Superior temporal gyrus (tissue), 1 donor: Measurements from ENCODE around the gene GABRR1.
"Not testable (repeated sequence)": the region's sequence is repeated elsewhere in the genome, so short reads cannot be mapped to it uniquely, and the experiment has no call there.

Source experiments
- DNase-seq: peaks from one replicate; pipeline ENCODE4 v3.0.0-alpha.2; 2016; ENCODE audit errors: extremely low spot score

The GABRR1 gene

GRCh38 chr6:89160331-89161092, 56.6 kb downstream of the GABRR1 start:
- no peak for DNase-seq

DNA sequence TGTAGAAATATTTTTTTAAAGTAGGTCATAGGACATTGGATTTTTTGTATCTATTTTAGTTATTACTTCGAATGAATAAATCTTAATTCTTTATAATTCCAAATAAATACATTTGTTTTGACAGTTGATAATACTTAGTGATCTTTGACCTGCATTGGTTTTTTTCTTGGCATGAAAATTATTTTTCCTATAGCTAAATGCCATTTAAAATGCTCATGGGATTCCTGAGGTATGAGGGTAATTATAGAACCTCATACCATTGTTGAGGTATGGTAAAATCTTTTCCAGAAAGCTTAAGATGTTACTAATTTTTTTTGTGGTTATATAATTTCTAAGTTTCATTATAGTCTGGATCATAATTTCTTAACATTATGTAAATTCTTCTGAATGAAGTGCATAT, 63.0 kb downstream of the GABRR1 start:
- no peak for DNase-seq

DNA sequence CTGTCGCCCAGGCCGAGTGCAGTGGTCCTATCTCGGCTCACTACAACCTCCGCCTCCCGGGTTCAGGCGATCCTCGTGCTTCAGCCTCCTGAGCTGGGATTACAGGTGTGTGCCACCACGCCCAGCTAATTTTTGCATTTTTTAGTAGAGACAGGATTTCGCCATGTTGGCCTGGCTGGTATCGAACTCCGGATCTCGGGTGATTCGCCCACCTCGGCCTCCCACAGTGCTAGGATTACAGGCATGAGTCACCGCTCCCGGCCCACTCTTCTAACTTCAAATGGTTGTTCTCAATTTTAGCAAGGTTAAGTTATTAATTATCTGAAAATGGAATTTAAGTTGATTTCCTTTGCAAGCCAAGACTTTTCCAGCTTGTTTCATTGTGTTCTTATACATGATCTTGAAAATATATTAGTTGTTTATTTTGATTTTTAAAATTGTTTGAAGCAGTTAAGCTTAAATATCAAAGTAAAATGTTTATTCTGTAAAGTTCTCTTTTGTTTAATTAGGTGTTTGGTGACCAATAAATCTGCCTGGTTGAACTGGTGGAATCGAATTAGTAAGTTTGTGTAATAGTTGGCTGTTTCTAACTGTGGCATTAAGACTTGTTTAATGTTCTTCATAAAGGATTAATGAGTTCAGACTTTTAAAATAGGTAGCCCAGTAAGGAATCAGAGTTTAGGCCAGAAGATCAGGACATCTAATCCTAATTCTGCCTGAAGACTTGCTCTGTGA, 69.0 kb downstream of the GABRR1 start:
- DNase-seq: no peak

GRCh38 chr6:89146718-89147700, 70.1 kb downstream of the GABRR1 start:
- peak; percentile 56 for DNase-seq

GRCh38 chr6:89145956-89146717, 71.0 kb downstream of the GABRR1 start, which contains the start of gene PM20D2:
Gene PM20D2, plus strand, starts transcription at chr6:89146055. Its CDS starts 90 bp downstream, at chr6:89146145.
- DNase-seq: peak; percentile 32

GRCh38 chr6:89145091-89145955, 71.8 kb downstream of the GABRR1 start:
- DNase-seq: peak; percentile 62

DNA sequence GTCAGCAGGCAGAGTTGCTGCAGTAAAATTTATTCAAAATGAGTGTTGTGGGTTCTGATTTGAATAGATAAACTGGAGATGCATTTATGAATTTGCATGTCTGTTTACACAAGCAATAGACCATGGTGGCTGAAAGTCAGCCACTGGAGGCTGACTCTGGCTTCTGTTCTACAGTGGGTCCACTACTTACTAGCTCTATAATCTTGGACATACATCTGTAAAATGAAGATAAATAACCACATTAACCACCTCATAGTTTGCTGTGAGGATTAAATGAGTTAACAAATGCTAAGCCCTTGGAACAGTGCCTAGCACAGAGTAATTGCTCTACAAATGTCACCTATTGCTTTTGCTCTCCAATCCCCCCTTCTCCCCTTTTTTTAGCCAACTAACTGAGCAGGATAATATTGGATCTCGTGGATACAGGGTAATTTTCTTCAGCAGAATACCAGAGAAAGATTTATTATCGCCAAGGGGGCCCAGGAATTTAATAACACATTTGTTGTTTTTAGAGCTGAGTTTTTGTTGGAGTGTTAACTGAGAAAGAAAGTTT, 72.7 kb downstream of the GABRR1 start:
- DNase-seq: no peak

GRCh38 chr6:89140347-89141156, 76.6 kb downstream of the GABRR1 start:
- no peak for DNase-seq

DNA sequence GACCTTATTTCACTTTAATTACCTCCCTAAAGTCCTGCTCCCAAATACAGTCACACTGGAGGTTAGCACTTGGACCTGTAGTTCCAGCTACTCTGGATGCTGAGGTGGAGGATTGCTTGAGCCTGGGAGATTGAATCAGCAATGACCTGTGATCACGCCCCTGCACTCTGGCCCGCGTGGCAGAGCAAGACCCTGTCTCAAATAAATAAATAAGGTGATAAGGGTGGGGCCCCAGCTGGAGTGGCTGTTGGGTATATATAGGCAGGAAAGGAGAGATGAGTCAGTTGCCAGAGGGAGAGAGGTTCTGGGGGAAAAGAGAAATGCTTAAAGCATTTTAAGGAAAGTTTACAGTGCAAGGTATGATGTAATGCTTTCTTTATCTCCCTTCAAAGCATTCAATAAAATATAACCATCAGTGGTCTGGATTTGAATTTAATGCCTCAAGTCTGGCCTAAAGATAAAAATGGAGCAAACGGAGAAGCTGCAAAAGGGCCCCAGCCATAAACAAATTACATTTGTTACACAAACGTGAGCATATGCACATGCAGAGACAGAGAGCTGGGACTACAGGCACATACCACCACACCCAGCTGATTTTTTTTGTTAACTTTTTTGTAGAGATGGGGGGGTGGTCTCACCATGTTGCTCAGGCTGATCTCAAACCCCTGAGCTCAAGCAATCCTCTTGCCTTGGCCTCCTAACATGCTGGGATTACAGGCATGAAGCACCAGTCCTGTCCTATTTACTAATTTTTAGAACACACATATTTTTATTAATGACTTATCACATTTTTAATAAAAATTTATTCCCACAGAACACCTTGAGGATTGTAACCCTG, 77.4 kb downstream of the GABRR1 start:
- DNase-seq: no peak

DNA sequence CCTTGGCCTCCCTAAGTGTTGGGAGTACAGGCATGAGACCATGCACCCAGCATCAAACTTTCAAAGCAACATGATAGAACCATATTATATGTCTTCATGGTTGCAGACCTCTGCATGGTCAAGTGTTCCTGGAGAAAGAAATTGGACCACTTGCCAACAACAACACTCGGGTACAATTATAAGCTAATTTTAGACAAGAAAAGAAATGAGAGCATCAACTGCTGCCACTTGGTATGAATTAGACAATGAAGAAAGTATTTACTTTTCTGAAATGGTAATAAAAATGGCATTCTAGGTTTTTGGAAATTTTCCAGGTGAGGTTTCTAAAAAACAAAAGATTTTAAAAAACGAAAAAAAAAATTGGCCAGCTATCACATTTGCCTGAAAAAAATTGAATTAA, 79.0 kb downstream of the GABRR1 start:
- DNase-seq: no peak

DNA sequence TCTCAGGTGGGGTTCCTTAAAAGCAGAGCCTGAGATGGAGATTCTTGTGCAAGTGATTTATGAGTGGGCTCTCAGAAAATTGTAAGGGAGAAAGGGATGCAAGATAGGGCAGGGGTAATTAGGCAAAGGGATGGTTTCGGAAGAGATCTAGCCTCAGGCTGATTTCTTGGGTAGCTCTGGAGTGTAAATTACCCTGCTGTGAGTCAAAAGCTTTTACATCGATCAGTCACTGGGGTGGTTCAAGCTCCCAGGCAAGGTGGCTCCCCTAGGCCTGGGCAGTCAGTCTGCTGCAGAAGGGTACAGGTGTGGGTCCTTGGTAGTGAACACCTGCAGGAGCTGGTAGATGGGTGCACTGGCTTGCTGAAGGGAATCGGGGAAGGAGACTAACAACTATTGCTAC, 82.4 kb downstream of the GABRR1 start:
- DNase-seq: no peak

GRCh38 chr6:89133981-89134380, 83.2 kb downstream of the GABRR1 start:
- DNase-seq: no peak

GRCh38 chr6:89132057-89132456, 85.1 kb downstream of the GABRR1 start:
- no peak for DNase-seq

DNA sequence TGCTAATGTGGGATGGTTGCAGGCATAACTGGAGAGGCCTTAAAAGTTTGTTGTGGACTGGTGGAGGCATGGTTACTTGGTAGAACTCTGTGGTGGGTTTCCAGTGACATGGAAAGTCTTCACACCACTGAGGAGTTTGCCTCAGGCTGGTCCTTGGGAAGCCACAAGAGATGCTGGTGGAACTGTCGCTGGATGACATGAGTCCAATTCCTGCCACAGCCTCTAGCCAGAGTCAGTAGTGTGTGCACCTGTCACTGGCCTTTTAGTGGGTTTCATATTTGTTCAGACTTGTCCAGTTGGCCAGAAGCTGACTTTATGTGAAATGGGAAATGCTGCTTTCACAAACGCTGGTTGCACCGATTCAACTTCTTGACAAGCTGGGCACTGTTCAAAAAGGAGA, 85.6 kb downstream of the GABRR1 start:
- no peak for DNase-seq

GRCh38 chr6:89128256-89128671, 88.9 kb downstream of the GABRR1 start:
- not testable (repeated sequence) for DNase-seq
